GM13976 (cell line): ENCODE data around the gene ZNF584.

Source experiments
- DNase-seq: peaks from one replicate; pipeline ENCODE4 v3.0.0; 2012; ENCODE audit warnings: low spot score
- CTCF ChIP-seq: IDR thresholded peaks from 2 replicates; pipeline ENCODE4 v1.5.1; 2012; ENCODE audit warnings: borderline replicate concordance, mild to moderate bottlenecking; ENCODE audit not compliant: insufficient read depth; ENCODE audit errors: extremely low read depth, missing control alignments, control extremely low read depth
- in situ Hi-C: fragments of 300-500 bp; cut with MboI; formaldehyde crosslinking; loops from one replicate; pipeline ENCODE4 v1.12.0; 2022; ENCODE audit warnings: low sequenced_read_pairs, mixed read lengths, inconsistent platforms; ENCODE audit not compliant: unreplicated experiment

ZNF584 gene

GRCh38 chr19:58408152-58409009 lies at the start of gene ZNF584:
Gene ZNF584, plus strand, starts transcription at chr19:58408649. Its CDS starts 499 bp downstream, at chr19:58409148.
- peak; percentile 97 for DNase-seq
- in situ Hi-C loops, result no loop called here
- TF ChIP-seq CTCF, result no peak

GRCh38 chr19:58361900-58362271 lies 46.6 kb upstream of the ZNF584 start:
- DNase-seq, result peak; percentile 77
- in situ Hi-C loops, result no loop called here
- no peak for TF ChIP-seq CTCF

GRCh38 chr19:58362272-58362994 lies 46.0 kb upstream of the ZNF584 start, which contains the start of gene ZNF497:
Gene ZNF497, minus strand, starts transcription at chr19:58362751. Its CDS starts 5,116 bp downstream, at chr19:58357635.
- in situ Hi-C loops, result no loop called here
- peak; percentile 100 for DNase-seq

GRCh38 chr19:58364146-58364545 lies 44.3 kb upstream of the ZNF584 start:
- in situ Hi-C loops, result no loop called here
- TF ChIP-seq CTCF, result no peak
- no peak for DNase-seq

More at GRCh38 chr19:58362272-58362994, 46.0 kb upstream of the ZNF584 start, which contains the start of gene ZNF497:
- no peak for TF ChIP-seq CTCF

- no peak for TF ChIP-seq CTCF
- in situ Hi-C loops, result no loop called here
- no peak for DNase-seq
These were observed 41.6 kb upstream of the ZNF584 start for GRCh38 chr19:58366585-58367430.
